Left ventricle myocardium inferior (tissue), 1 donor: ENCODE results near the gene KAT7. TPM values are rescaled to one million over a fixed set of nuclear protein-coding genes. Genes with fewer than 3 reads are reported as not detected.
A peak's percentile ranks its signal among the peaks of the same experiment; 100 is the strongest.
"Not testable (repeated sequence)": the region's sequence is repeated elsewhere in the genome, so short reads cannot be mapped to it uniquely, and the experiment has no call there.

Experiments
- DNase-seq: peaks from one replicate; pipeline ENCODE4 v3.0.0-alpha.2; 2020
- H3K27ac ChIP-seq: fragments of 200-600 bp; replicated peaks from 2 replicates; pipeline ENCODE4 v1.8.0; 2021
- H3K27me3 ChIP-seq: fragments of 200-600 bp; 2 replicates; pipeline ENCODE4 v1.8.0; 2021; ENCODE audit warnings: low read depth
- H3K36me3 ChIP-seq: fragments of 200-600 bp; 2 replicates; pipeline ENCODE4 v1.8.0; 2021
- H3K4me1 ChIP-seq: fragments of 200-600 bp; 2 replicates; pipeline ENCODE4 v1.8.0; 2021
- H3K4me3 ChIP-seq: fragments of 200-600 bp; 2 replicates; pipeline ENCODE4 v1.8.0; 2021; ENCODE audit warnings: mild to moderate bottlenecking, moderate library complexity
- H3K9me3 ChIP-seq: fragments of 200-600 bp; replicated peaks from 2 replicates; pipeline ENCODE4 v1.8.0; 2021
- intact Hi-C: fragments of 100-400 bp; cut with micrococcal nuclease; formaldehyde crosslinking; loops from one replicate; pipeline ENCODE4 v1.11.0; 2022
- total RNA-seq: library from RNA; stranded (reverse); fragmentation: NEBNext Ultra II Directional; extraction: Animal tissue kit (Norgen Biotek cat#: 25700); gene quantifications from one replicate; pipeline ENCODE4 v1.2.1, GENCODE V29; 2021
- TF ChIP-seq, protein P1 (sequence below): fragments of 200-600 bp; IDR thresholded peaks from 2 replicates; pipeline ENCODE4 v1.8.0; 2021; ENCODE audit warnings: antibody characterized with exemption, mild to moderate bottlenecking, borderline replicate concordance
- donor health status: DM: no; HTN: yes; CAD: no; lungs with severe emphysema.

Gene KAT7
- total RNA-seq, 1 donor from 2014 or later, result 52.6 TPM

DNA sequence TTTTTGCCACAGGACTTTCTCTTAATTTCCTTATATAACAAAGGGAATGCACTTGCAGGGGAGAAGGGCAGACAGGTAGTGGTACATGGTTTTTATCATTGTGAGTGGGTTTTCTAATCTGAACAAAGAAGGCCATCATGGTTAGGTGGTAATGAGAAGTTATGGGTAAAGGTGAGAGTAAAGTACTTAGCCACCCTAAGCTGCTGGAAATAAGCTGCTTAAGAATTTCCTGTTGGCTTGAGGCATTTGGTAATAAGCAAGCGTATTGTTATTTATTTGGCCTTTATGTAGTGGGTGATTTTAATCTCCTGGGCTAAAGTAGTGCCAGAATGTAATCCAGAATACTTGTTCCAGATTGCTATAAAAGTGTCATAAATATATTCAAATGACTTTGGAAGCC lies 32.3 kb downstream of the KAT7 start:
- TF ChIP-seq, protein P1, sequence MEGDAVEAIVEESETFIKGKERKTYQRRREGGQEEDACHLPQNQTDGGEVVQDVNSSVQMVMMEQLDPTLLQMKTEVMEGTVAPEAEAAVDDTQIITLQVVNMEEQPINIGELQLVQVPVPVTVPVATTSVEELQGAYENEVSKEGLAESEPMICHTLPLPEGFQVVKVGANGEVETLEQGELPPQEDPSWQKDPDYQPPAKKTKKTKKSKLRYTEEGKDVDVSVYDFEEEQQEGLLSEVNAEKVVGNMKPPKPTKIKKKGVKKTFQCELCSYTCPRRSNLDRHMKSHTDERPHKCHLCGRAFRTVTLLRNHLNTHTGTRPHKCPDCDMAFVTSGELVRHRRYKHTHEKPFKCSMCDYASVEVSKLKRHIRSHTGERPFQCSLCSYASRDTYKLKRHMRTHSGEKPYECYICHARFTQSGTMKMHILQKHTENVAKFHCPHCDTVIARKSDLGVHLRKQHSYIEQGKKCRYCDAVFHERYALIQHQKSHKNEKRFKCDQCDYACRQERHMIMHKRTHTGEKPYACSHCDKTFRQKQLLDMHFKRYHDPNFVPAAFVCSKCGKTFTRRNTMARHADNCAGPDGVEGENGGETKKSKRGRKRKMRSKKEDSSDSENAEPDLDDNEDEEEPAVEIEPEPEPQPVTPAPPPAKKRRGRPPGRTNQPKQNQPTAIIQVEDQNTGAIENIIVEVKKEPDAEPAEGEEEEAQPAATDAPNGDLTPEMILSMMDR, result no peak
- Histone ChIP-seq H3K27me3 (no peaks in the 10 kb centered on the region), H3K36me3 (peaks cover 83% of the 10 kb centered on the region), H3K4me1 (peaks cover 49% of the 10 kb centered on the region), H3K27ac (peak overlapping the region; percentile 16), H3K9me3 (no peaks in the 10 kb centered on the region), H3K4me3 (no peak overlapping the region)
- DNase-seq, result no peak
- intact Hi-C loops, result no loop called here

DNA sequence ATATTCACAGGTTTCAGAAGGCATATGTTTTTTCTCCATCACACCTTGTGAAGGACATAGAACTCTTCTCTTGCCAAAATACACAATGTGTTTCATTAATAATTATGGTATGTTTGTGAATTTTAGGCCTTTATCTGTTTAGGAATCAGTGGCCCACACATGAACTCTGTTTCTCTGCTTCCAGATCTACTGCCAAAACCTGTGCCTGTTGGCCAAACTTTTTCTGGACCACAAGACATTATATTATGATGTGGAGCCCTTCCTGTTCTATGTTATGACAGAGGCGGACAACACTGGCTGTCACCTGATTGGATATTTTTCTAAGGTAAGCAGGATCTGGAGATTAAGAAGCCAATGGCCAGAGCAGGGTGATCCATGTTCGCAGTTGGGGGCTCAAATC lies 33.0 kb downstream of the KAT7 start:
- Histone ChIP-seq H3K27ac (peak overlapping the region; percentile 16), H3K27me3 (no peaks in the 10 kb centered on the region), H3K36me3 (peaks cover 86% of the 10 kb centered on the region), H3K4me1 (peaks cover 44% of the 10 kb centered on the region), H3K9me3 (no peaks in the 10 kb centered on the region), H3K4me3 (no peak overlapping the region)
- no peak for DNase-seq
- TF ChIP-seq, protein P1, result no peak
- intact Hi-C loops, result no loop called here

DNA sequence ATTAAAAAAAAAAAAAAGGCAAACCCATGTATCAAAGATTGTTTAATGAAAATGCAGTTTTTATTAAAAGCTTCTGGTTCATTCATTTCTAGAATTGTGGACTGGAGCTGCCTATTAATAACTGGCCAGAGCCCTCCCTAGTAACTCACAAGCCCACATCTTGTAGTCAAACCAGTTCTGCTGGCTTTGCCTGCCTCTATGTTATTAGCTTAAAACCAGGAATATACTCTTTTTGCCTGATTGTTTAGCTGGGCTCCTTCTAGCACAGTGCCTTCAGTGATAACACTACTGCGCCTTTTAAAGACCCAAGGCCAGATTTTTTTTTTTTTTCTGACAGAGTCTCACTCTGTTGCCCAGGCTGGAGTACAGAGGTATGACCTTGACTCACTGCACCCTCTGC lies 33.4 kb downstream of the KAT7 start:
- intact Hi-C loops, result no loop called here
- TF ChIP-seq, protein P1, result no peak
- no peaks in the 10 kb centered on the region for H3K27me3 ChIP-seq
- H3K36me3 ChIP-seq, result peaks cover 86% of the 10 kb centered on the region
- DNase-seq, result no peak
- peaks cover 43% of the 10 kb centered on the region for H3K4me1 ChIP-seq
- H3K9me3 ChIP-seq, result no peaks in the 10 kb centered on the region
- H3K4me3 ChIP-seq, result no peak overlapping the region
- H3K27ac ChIP-seq, result no peak overlapping the region

DNA sequence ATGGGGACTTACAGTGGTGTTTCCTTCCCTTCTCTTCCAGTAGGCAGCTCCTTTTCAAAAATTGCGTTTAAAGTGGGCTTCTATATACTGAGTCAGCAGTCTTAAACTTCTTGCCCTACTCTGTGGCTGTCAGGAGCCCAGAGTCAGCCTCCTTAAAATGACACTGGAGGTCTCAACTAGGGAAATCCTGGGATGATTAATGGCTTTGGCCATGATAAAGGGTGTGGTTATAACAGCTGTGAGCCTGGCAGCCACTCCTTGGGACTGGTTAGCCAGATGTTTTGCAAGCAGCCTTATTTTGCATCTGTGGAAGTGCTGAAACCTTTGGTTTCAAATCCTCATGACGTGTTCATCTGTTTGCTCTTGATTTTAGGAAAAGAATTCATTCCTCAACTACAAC lies 34.3 kb downstream of the KAT7 start:
- DNase-seq, result peak; percentile 67
- no peaks in the 10 kb centered on the region for H3K9me3 ChIP-seq
- TF ChIP-seq, protein P1, result no peak
- no peak overlapping the region for H3K4me3 ChIP-seq
- H3K36me3 ChIP-seq, result peaks cover 86% of the 10 kb centered on the region
- H3K27ac ChIP-seq, result peak overlapping the region; percentile 17
- intact Hi-C loops, result no loop called here
- H3K4me1 ChIP-seq, result peaks cover 49% of the 10 kb centered on the region
- H3K27me3 ChIP-seq, result no peaks in the 10 kb centered on the region

DNA sequence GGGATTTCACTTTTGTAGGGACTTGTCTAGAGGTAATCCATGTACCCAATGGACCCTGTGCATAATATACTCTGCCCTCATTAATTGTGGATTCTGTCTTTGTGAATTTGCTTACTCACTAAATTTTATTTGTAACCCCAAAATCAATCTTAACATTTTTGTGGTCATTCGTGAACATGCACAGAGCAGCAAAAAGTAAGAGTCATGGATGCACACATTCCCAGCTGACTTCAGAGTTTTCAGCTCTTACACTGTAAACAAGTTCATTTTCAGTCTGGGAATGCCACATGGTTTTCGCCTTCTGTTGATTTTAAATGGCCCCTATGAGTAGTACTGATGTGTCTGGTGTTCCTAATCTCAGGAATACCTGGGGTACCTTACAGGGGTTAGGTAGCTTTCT lies 35.1 kb downstream of the KAT7 start:
- no peaks in the 10 kb centered on the region for H3K9me3 ChIP-seq
- no peak overlapping the region for H3K4me3 ChIP-seq
- H3K27ac ChIP-seq, result no peak overlapping the region
- H3K27me3 ChIP-seq, result no peaks in the 10 kb centered on the region
- DNase-seq, result no peak
- intact Hi-C loops, result no loop called here
- peaks cover 84% of the 10 kb centered on the region for H3K36me3 ChIP-seq
- TF ChIP-seq, protein P1, result no peak
- H3K4me1 ChIP-seq, result peaks cover 57% of the 10 kb centered on the region

DNA sequence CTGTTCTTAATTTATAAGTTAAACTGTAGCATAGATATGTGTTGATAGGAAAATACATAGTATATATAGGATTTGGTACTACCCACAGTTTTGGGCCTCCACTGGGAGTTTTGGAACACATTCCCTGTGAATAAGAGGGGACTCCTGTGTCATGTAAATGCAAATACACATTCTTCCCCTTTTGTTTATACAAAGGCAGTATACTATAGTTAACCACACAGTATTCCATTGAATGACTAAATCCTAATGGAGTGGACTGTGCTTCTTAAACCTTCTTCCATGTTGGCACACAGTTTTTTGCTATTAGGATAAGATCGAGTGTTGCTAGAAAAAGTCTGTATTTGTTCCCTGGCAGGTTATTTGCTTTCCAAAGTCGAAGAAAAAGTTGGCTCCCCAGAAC lies 37.2 kb downstream of the KAT7 start:
- Histone ChIP-seq H3K4me3 (no peak overlapping the region), H3K27ac (no peak overlapping the region), H3K27me3 (no peaks in the 10 kb centered on the region), H3K9me3 (no peaks in the 10 kb centered on the region), H3K36me3 (peaks cover 85% of the 10 kb centered on the region), H3K4me1 (peaks cover 64% of the 10 kb centered on the region)
- intact Hi-C loops, result no loop called here
- DNase-seq, result no peak
- TF ChIP-seq, protein P1, result no peak

DNA sequence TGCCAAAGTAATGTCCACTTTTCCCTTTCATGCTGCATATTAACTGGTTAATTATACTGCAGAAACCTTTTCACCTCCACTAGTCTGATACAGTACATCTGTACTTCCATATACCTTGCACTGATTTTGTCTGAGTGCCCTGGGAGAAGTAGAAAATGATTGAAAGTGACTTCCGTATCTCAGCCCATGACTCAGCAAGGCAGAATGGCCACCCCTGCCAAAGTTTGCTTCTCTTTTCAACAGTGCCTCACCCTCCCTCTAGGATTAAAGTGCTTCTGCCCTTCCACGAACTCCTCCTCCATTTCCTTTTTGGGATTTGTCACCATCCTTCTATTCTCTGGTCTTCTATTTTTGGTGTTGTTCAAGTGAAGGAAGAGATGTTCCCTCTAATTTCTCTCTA lies 39.8 kb downstream of the KAT7 start:
- H3K4me3 ChIP-seq, intact Hi-C loops, H3K27me3 ChIP-seq, H3K9me3 ChIP-seq: not testable (repeated sequence)
- DNase-seq, result peak; percentile 41
- H3K27ac ChIP-seq, result peak overlapping the region; percentile 72
- peaks cover 48% of the 10 kb centered on the region for H3K4me1 ChIP-seq
- H3K36me3 ChIP-seq, result peaks cover 60% of the 10 kb centered on the region
